ENCODE results near the gene UIMC1. TPM values are rescaled to one million over a fixed set of nuclear protein-coding genes. Genes with fewer than 3 reads are reported as not detected.

Gene UIMC1
- total and polyA plus RNA-seq, 2 of the 13 experiments (the other 11 are each of a cell fraction or from before 2014, with no cell fraction given) = 18.9 to 32.7 TPM

- TF ChIP-seq PREB (CRISPR knock-in tag; IDR thresholded peaks at IDR 0.05) = no peak
- TF ChIP-seq HOXA3 (CRISPR knock-in tag; IDR thresholded peaks at IDR 0.05) = peak; percentile 66
- TF ChIP-seq ZNF780A (CRISPR knock-in tag; IDR thresholded peaks at IDR 0.05) = no peak
- TF ChIP-seq SRSF4 (IDR thresholded peaks at IDR 0.05; ENCODE audit: low read depth, low read length, poor library complexity, severe bottlenecking) = no peak
- TF ChIP-seq, protein P1, sequence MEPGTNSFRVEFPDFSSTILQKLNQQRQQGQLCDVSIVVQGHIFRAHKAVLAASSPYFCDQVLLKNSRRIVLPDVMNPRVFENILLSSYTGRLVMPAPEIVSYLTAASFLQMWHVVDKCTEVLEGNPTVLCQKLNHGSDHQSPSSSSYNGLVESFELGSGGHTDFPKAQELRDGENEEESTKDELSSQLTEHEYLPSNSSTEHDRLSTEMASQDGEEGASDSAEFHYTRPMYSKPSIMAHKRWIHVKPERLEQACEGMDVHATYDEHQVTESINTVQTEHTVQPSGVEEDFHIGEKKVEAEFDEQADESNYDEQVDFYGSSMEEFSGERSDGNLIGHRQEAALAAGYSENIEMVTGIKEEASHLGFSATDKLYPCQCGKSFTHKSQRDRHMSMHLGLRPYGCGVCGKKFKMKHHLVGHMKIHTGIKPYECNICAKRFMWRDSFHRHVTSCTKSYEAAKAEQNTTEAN (CRISPR knock-in tag; conservative IDR thresholded peaks at IDR 0.05) = 0 out of 2 replicates have a peak, but pooled peaks have one; percentile 39
- TF ChIP-seq ZMYM4 (CRISPR knock-in tag; IDR thresholded peaks at IDR 0.05) = peak; percentile 72; the same call in 1 of the 2 replicates
- TF ChIP-seq ATRX (CRISPR knock-in tag; IDR thresholded peaks at IDR 0.05; ENCODE audit: borderline replicate concordance) = no peak
- no peak for TF ChIP-seq ZNF776 (CRISPR knock-in tag; IDR thresholded peaks at IDR 0.05)
- no peak for TF ChIP-seq ZFP62 (CRISPR knock-in tag; IDR thresholded peaks at IDR 0.05)
- TF ChIP-seq, protein P2, sequence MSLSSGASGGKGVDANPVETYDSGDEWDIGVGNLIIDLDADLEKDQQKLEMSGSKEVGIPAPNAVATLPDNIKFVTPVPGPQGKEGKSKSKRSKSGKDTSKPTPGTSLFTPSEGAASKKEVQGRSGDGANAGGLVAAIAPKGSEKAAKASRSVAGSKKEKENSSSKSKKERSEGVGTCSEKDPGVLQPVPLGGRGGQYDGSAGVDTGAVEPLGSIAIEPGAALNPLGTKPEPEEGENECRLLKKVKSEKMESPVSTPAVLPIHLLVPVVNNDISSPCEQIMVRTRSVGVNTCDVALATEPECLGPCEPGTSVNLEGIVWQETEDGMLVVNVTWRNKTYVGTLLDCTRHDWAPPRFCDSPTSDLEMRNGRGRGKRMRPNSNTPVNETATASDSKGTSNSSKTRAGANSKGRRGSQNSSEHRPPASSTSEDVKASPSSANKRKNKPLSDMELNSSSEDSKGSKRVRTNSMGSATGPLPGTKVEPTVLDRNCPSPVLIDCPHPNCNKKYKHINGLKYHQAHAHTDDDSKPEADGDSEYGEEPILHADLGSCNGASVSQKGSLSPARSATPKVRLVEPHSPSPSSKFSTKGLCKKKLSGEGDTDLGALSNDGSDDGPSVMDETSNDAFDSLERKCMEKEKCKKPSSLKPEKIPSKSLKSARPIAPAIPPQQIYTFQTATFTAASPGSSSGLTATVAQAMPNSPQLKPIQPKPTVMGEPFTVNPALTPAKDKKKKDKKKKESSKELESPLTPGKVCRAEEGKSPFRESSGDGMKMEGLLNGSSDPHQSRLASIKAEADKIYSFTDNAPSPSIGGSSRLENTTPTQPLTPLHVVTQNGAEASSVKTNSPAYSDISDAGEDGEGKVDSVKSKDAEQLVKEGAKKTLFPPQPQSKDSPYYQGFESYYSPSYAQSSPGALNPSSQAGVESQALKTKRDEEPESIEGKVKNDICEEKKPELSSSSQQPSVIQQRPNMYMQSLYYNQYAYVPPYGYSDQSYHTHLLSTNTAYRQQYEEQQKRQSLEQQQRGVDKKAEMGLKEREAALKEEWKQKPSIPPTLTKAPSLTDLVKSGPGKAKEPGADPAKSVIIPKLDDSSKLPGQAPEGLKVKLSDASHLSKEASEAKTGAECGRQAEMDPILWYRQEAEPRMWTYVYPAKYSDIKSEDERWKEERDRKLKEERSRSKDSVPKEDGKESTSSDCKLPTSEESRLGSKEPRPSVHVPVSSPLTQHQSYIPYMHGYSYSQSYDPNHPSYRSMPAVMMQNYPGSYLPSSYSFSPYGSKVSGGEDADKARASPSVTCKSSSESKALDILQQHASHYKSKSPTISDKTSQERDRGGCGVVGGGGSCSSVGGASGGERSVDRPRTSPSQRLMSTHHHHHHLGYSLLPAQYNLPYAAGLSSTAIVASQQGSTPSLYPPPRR (CRISPR knock-in tag; IDR thresholded peaks at IDR 0.05; ENCODE audit: borderline replicate concordance) = peak; percentile 56; the same call in 1 of the 2 replicates
- no peak for TF ChIP-seq MTF1 (CRISPR knock-in tag; IDR thresholded peaks at IDR 0.05)
- TF ChIP-seq, protein P3, sequence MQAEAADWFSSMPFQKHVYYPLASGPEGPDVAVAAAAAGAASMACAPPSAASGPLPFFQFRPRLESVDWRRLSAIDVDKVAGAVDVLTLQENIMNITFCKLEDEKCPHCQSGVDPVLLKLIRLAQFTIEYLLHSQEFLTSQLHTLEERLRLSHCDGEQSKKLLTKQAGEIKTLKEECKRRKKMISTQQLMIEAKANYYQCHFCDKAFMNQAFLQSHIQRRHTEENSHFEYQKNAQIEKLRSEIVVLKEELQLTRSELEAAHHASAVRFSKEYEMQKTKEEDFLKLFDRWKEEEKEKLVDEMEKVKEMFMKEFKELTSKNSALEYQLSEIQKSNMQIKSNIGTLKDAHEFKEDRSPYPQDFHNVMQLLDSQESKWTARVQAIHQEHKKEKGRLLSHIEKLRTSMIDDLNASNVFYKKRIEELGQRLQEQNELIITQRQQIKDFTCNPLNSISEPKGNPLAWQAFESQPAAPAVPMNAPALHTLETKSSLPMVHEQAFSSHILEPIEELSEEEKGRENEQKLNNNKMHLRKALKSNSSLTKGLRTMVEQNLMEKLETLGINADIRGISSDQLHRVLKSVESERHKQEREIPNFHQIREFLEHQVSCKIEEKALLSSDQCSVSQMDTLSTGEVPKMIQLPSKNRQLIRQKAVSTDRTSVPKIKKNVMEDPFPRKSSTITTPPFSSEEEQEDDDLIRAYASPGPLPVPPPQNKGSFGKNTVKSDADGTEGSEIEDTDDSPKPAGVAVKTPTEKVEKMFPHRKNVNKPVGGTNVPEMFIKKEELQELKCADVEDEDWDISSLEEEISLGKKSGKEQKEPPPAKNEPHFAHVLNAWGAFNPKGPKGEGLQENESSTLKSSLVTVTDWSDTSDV (CRISPR knock-in tag; IDR thresholded peaks at IDR 0.05) = 0 out of 2 replicates have a peak, but pooled peaks have one; percentile 19
- TF ChIP-seq ZSCAN29 (CRISPR knock-in tag; conservative IDR thresholded peaks at IDR 0.05) = 0 out of 2 replicates have a peak, but pooled peaks have one; percentile 8
- 0 out of 2 replicates have a peak, but pooled peaks have one; percentile 49 for TF ChIP-seq ZNF746 (CRISPR knock-in tag; IDR thresholded peaks at IDR 0.05)
- peak; percentile 57; the same call in 1 of the 2 replicates for TF ChIP-seq ZNF256 (CRISPR knock-in tag; conservative IDR thresholded peaks at IDR 0.05)
These were observed 16.1 kb upstream of the UIMC1 start, which contains the start of gene ZNF346 (continued) for GRCh38 chr5:177022386-177023302.
